Left hindlimb (tissue), 1 donor: ENCODE measurements around the gene ZNF892.
A peak's percentile ranks its signal among the peaks of the same experiment; 100 is the strongest.
"Not testable (repeated sequence)": the region's sequence is repeated elsewhere in the genome, so short reads cannot be mapped to it uniquely, and the experiment has no call there.

ENCODE experiments used
- DNase-seq: peaks from one replicate; pipeline ENCODE4 v3.0.0-alpha.2; 2018

Gene ZNF892

GRCh38 chr2:95231723-95232122 lies 24.4 kb downstream of the ZNF892 start:
- peak; percentile 54 for DNase-seq

DNA sequence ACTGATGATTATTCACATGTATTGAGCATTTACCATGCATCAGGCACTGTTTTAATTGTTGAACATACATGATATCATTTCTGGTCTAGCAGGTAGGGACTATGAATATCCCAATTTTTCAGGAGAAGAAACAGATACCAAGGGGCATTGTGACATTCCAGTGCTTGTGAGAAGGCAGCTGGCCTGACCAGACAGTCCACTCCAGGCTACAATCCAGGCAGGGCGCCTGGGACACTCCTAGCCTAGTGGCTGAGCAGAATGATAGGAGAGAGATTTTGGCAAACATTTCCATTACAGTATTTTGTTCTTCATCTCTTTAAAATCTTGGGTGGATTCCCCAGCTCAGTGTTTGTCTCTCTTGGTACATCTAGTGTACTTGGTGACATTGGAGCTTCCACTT lies 24.9 kb downstream of the ZNF892 start:
- no peak for DNase-seq

DNA sequence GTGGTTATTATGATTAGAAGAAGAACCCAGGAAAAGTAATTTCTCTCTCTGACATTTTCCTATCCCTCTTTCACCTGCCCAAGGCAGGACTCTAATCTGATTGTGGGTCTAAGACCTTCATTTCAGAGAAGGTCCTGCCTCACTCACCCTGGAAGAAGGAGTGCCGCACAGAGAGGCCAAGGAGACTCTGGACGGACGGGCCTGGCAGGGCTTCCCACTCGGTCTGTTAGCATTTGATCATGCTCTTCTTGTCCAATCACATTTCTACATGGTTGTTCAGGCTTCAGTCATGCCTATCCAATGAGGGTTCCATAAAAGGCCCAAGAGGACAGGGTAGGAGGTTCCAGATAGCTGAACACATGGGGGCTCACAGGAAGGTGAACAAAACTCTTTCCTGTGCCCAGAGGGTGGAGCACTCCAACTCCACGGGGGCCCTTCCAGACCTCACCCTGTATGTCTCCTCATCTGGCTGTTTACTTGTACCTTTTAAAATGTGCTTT lies 27.0 kb downstream of the ZNF892 start:
- DNase-seq = no peak

DNA sequence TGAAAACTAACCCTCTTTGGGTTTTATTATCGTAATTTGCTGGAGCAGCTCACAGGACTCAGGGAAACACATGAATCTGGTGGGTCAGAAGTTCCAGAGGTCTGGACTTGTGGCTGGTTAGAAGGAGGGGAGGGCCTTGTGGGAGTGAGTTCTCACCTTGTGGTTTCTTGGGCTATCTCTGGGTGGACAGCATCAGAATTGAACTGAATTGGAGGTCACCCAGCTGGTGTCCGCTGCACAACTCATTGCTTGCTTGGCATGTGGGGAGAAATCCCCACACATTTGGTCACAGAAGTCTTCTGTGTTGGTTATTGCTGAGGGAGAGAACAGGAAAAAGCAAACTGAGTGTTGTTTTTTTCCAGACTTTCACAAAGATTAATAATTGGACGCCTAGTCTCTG lies 27.5 kb downstream of the ZNF892 start:
- no peak for DNase-seq

- DNase-seq = no peak
Measured at GRCh38 chr2:95238131-95238530, 30.8 kb downstream of the ZNF892 start.

DNA sequence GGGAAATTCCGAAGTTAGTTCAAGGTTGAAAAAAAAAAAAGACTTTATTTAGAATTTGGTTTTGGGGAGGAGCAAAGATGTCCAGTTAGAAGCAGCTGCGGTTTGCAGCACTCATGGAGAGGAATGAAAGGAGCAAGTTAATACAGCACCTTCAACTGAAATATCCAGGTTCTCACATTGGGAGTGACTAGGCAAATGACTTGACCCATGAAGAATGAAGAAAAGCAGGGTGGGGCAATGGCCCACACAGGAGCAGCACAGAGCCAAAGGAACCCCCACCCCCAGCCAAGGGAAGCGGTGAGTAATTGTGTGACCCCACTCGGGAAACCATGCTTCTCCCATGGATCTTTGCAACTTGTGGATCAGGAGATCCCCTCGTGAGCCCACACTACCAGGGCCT lies 32.8 kb downstream of the ZNF892 start:
- no peak for DNase-seq

- no peak for DNase-seq
Measured at GRCh38 chr2:95240556-95240955, 33.2 kb downstream of the ZNF892 start.

DNA sequence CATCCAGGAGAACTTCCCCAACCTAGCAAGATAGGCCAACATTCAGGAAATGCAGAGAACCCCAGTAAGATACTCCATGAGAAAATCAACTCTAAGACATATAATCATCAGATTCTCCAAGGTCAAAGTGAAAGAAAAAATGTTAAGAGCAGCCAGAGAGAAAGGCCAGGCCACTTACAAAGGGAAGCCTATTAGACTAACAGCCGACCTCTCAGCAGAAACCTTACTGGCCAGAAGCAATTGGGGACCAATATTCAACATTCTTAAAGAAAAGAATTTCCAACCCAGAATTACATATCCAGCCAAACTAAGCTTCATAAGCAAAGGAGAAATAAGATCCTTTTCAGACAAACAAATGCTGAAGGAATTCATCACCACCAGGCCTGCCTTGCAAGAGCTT lies 34.8 kb downstream of the ZNF892 start:
- not testable (repeated sequence) for DNase-seq
